Aortic smooth muscle cell (primary cell): ENCODE results near the gene ADM. TPM values are rescaled to one million over a fixed set of nuclear protein-coding genes. Genes with fewer than 3 reads are reported as not detected.

ENCODE experiments used
- total RNA-seq: library from RNA; depleted of rRNA; stranded (reverse); fragments of >200 nt; gene quantifications from 2 replicates; pipeline ENCODE4 v1.2.3, GENCODE V29; 2014

The ADM gene, protein sequence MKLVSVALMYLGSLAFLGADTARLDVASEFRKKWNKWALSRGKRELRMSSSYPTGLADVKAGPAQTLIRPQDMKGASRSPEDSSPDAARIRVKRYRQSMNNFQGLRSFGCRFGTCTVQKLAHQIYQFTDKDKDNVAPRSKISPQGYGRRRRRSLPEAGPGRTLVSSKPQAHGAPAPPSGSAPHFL
- total RNA-seq: 92.6 and 111 TPM in 2 replicates

DNA sequence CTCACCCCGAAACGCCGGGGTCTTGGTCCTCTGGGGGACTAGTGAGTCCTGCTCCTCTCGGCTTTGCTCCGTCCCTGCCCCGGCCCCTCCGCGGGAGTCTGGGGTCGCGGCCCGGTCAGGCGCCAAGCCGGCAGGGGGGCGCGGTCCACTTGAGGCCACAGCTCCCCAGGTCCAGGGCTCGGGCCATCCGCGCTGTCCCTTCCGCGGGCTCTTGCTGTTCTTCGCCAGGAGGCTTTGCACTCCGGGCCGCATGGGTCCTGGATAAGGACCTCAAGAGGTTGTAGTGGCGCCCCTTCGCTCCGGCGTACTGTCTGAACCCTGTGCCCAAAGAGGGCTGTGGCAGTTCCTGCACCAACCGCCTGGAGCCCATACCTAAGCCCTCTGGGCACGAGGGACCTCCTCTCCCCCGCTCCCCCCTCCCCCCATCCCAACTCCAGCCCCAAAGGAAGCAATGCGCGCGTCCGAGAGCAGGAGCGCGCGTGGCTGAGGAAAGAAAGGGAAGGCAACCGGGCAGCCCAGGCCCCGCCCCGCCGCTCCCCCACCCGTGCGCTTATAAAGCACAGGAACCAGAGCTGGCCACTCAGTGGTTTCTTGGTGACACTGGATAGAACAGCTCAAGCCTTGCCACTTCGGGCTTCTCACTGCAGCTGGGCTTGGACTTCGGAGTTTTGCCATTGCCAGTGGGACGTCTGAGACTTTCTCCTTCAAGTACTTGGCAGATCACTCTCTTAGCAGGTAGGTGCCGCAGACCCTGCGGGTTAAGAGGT is at the start of gene ADM:
TSS of gene ADM (plus strand) at position 579 of the 767 bp plus-strand sequence. CDS start 628 bp downstream, outside the sequence.

DNA sequence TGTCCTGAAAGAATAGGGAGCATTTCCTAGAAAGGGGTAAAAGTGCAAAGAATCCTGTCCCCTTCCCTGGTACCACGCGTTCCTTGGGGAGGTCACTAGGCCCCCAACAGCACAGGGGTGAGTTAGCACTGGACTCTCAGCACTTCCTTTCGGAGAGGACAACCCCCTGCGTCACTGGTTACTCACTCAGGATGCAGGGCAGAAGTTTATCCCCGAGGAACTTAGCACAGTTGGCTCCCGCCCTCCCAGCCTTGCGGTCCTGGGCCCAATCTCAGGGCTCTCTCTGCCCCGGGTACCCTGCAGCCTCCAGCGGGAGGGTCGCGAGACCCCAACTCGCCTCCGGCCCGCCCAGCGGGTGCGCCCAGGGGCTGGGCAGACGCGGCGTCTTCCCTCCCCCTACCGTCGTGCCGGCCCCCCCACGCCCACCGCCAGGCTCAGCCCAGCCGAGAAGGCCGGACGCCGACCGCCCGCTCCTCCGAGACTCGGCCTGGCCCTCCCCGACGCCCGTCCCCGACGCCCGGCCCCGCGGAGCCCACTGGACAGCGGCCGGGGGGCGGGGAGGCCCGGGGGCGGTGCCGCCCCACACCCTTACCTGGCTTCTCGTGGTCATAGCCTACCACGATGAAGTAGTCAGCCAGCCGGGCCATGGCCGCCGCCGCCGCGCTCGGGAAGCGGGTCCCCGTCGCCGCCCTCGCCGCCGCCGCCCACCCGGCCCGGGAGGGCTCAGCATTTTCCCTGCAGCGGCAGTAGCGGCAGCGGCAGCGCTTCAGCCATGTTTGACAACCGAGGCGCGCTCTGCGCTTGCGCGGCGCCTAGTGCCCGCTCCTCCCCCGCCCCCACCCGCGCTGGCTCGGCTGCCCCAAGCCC is 11.2 kb upstream of the ADM start, which contains the start of gene SBF2:
TSS of gene SBF2 (minus strand) at position 797 of the 867 bp plus-strand sequence. CDS start at position 647, 150 bp downstream.

Other genes with a start within 250 kb of the ADM start
- gene SBF2, start 10.9 kb upstream of the ADM start, total RNA-seq: 44.7 and 52.4 TPM in 2 replicates
- 0.66 and 1.1 TPM in 2 replicates for gene AMPD3, start 150.2 kb downstream of the ADM start, total RNA-seq
- 62.4 and 68.6 TPM in 2 replicates for gene RNF141, start 236.1 kb downstream of the ADM start, total RNA-seq